C4-2B (cell line): ENCODE data around the gene STRAP.
"Not testable (repeated sequence)": the region's sequence is repeated elsewhere in the genome, so short reads cannot be mapped to it uniquely, and the experiment has no call there.

ENCODE experiments used
- H3K27ac ChIP-seq: fragments of 450-650 bp; 2 replicates; pipeline ENCODE4 v1.5.1; 2017
- CTCF ChIP-seq: fragments of 450-650 bp; conservative IDR thresholded peaks from 2 replicates; pipeline ENCODE4 v1.5.1; 2017; ENCODE audit warnings: mild to moderate bottlenecking
- ZFX ChIP-seq: fragments of 450-650 bp; IDR thresholded peaks from 2 replicates; pipeline ENCODE4 v1.6.1; 2017

STRAP gene

GRCh38 chr12:15899282-15899870 is 17.2 kb downstream of the STRAP start:
- no peak overlapping the region for H3K27ac ChIP-seq
- TF ChIP-seq CTCF (peak; percentile 88), ZFX (no peak)

- no peak overlapping the region for H3K27ac ChIP-seq
- TF ChIP-seq ZFX (no peak), CTCF (no peak)
Observed at GRCh38 chr12:15904378-15904920, 22.3 kb downstream of the STRAP start.

- TF ChIP-seq CTCF (no peak), ZFX (no peak)
- H3K27ac ChIP-seq, result peak overlapping the region; percentile 96; the same call in 1 of the 2 replicates
Observed at GRCh38 chr12:15910468-15910863, 28.3 kb downstream of the STRAP start.

- peak within 1 kb of the TSS; percentile 96 for H3K27ac ChIP-seq
- TF ChIP-seq ZFX (peak; percentile 72; the same call in 1 of the 2 replicates), CTCF (no peak)
Observed at GRCh38 chr12:15910864-15911721, 28.9 kb downstream of the STRAP start, which contains the start of gene DERA. Gene DERA (plus strand): TSS chr12:15911332. CDS start chr12:15911384, 52 bp downstream.

- peak overlapping the region; percentile 96; the same call in 1 of the 2 replicates for H3K27ac ChIP-seq
Observed at GRCh38 chr12:15911931-15912330, 29.7 kb downstream of the STRAP start.

- not testable (repeated sequence) for H3K27ac ChIP-seq
Observed at GRCh38 chr12:15914131-15914530, 31.9 kb downstream of the STRAP start.

- TF ChIP-seq ZFX, result no peak
- H3K27ac ChIP-seq, result no peak overlapping the region
Observed at GRCh38 chr12:15918066-15918465, 35.9 kb downstream of the STRAP start.

GRCh38 chr12:15919418-15919817 is 37.2 kb downstream of the STRAP start:
- no peak overlapping the region for H3K27ac ChIP-seq
- TF ChIP-seq ZFX, result no peak
- no peak for TF ChIP-seq CTCF
